Measurements from ENCODE around the gene CD83. TPM values are rescaled to one million over a fixed set of nuclear protein-coding genes. Genes with fewer than 3 reads are reported as not detected.

Gene CD83
- total RNA-seq, 1 experiment from 2014 or later: 1.9 TPM

- no peak overlapping the region for H3K9ac ChIP-seq (ENCODE audit: low read length)
- no peaks in the 10 kb centered on the region for H4K20me1 ChIP-seq (ENCODE audit: insufficient read depth, low read depth, low read length)
- no peaks in the 10 kb centered on the region for H3K79me2 ChIP-seq (ENCODE audit: low read length)
- H3K27me3 ChIP-seq (ENCODE audit: low read length): no peaks in the 10 kb centered on the region
- H3K9me3 ChIP-seq (ENCODE audit: low read length): no peaks in the 10 kb centered on the region
- no peaks in the 10 kb centered on the region for H3K4me1 ChIP-seq (ENCODE audit: low read length)
- no peak for DNase-seq
- no peaks in the 10 kb centered on the region for H3K9me2 ChIP-seq (replicated peaks; ENCODE audit: insufficient read depth, low read length)
- no peak overlapping the region for H3K4me2 ChIP-seq (ENCODE audit: low read depth, low read length, poor library complexity, severe bottlenecking)
- H3K4me3 ChIP-seq (ENCODE audit: low read length): no peak overlapping the region
- no peak overlapping the region for H3K27ac ChIP-seq (ENCODE audit: low read length)
- no peaks in the 10 kb centered on the region for H3K36me3 ChIP-seq (ENCODE audit: insufficient read depth, low read length)
- no peak overlapping the region for H2AFZ ChIP-seq (ENCODE audit: low read length)
These were observed 25.1 kb downstream of the CD83 start for GRCh38 chr6:14142511-14143223.

DNA sequence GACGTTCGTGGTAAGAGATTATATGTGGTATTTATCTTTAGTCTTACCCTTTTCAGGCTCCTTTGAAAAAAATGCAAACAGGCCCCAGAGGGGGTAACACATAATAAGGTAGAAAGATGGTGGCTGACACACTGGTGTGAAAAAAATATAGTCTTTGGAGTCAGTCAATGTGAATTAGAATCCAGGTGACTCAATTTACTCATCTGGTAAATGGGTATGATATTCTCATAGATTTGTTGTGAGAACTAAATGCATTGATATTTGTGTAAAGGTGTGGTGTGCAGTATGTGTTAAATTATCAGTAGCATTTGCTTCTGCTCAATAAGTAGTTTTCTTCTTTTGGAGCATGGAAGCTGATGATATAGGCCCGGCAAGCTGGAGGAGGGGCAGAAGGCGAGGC lies 25.7 kb downstream of the CD83 start:
- no peaks in the 10 kb centered on the region for H3K4me1 ChIP-seq (ENCODE audit: low read length)
- H3K36me3 ChIP-seq (ENCODE audit: insufficient read depth, low read length): no peaks in the 10 kb centered on the region
- no peaks in the 10 kb centered on the region for H3K9me2 ChIP-seq (replicated peaks; ENCODE audit: insufficient read depth, low read length)
- no peak overlapping the region for H3K4me3 ChIP-seq (ENCODE audit: low read length)
- no peaks in the 10 kb centered on the region for H3K27me3 ChIP-seq (ENCODE audit: low read length)
- H2AFZ ChIP-seq (ENCODE audit: low read length): no peak overlapping the region
- H3K27ac ChIP-seq (ENCODE audit: low read length): no peak overlapping the region
- H3K9me3 ChIP-seq (ENCODE audit: low read length): no peaks in the 10 kb centered on the region
- no peak overlapping the region for H3K9ac ChIP-seq (ENCODE audit: low read length)
- no peaks in the 10 kb centered on the region for H4K20me1 ChIP-seq (ENCODE audit: insufficient read depth, low read depth, low read length)
- DNase-seq: no peak
- no peak overlapping the region for H3K4me2 ChIP-seq (ENCODE audit: low read depth, low read length, poor library complexity, severe bottlenecking)
- H3K79me2 ChIP-seq (ENCODE audit: low read length): no peaks in the 10 kb centered on the region

- Histone ChIP-seq H3K4me3 (ENCODE audit: low read length) (no peak overlapping the region), H3K79me2 (ENCODE audit: low read length) (no peaks in the 10 kb centered on the region), H3K9me2 (replicated peaks; ENCODE audit: insufficient read depth, low read length) (no peaks in the 10 kb centered on the region), H3K4me2 (ENCODE audit: low read depth, low read length, poor library complexity, severe bottlenecking) (no peak overlapping the region), H3K36me3 (ENCODE audit: insufficient read depth, low read length) (no peaks in the 10 kb centered on the region), H3K9me3 (ENCODE audit: low read length) (no peaks in the 10 kb centered on the region), H3K9ac (ENCODE audit: low read length) (no peak overlapping the region), H3K27ac (ENCODE audit: low read length) (no peak overlapping the region), H4K20me1 (ENCODE audit: insufficient read depth, low read depth, low read length) (no peaks in the 10 kb centered on the region), H3K4me1 (ENCODE audit: low read length) (no peaks in the 10 kb centered on the region), H2AFZ (ENCODE audit: low read length) (no peak overlapping the region), H3K27me3 (ENCODE audit: low read length) (no peaks in the 10 kb centered on the region)
- peak; percentile 84 for DNase-seq
These were observed 27.1 kb downstream of the CD83 start for GRCh38 chr6:14144678-14145113.

GRCh38 chr6:14146506-14147096 lies 29.0 kb downstream of the CD83 start:
- no peaks in the 10 kb centered on the region for H3K9me2 ChIP-seq (replicated peaks; ENCODE audit: insufficient read depth, low read length)
- H3K27me3 ChIP-seq (ENCODE audit: low read length): no peaks in the 10 kb centered on the region
- no peak overlapping the region for H3K4me3 ChIP-seq (ENCODE audit: low read length)
- no peaks in the 10 kb centered on the region for H3K36me3 ChIP-seq (ENCODE audit: insufficient read depth, low read length)
- DNase-seq: no peak
- H3K79me2 ChIP-seq (ENCODE audit: low read length): no peaks in the 10 kb centered on the region
- no peaks in the 10 kb centered on the region for H3K9me3 ChIP-seq (ENCODE audit: low read length)
- no peak overlapping the region for H3K4me2 ChIP-seq (ENCODE audit: low read depth, low read length, poor library complexity, severe bottlenecking)
- no peaks in the 10 kb centered on the region for H3K4me1 ChIP-seq (ENCODE audit: low read length)
- H3K27ac ChIP-seq (ENCODE audit: low read length): no peak overlapping the region
- no peak overlapping the region for H3K9ac ChIP-seq (ENCODE audit: low read length)
- no peak overlapping the region for H2AFZ ChIP-seq (ENCODE audit: low read length)
- no peaks in the 10 kb centered on the region for H4K20me1 ChIP-seq (ENCODE audit: insufficient read depth, low read depth, low read length)

GRCh38 chr6:14147891-14148290 lies 30.3 kb downstream of the CD83 start:
- no peak overlapping the region for H3K9ac ChIP-seq (ENCODE audit: low read length)
- H2AFZ ChIP-seq (ENCODE audit: low read length): no peak overlapping the region
- H3K4me3 ChIP-seq (ENCODE audit: low read length): no peak overlapping the region
- no peaks in the 10 kb centered on the region for H3K27me3 ChIP-seq (ENCODE audit: low read length)
- H3K9me2 ChIP-seq (replicated peaks; ENCODE audit: insufficient read depth, low read length): no peaks in the 10 kb centered on the region
- DNase-seq: no peak
- H3K79me2 ChIP-seq (ENCODE audit: low read length): no peaks in the 10 kb centered on the region
- no peaks in the 10 kb centered on the region for H3K36me3 ChIP-seq (ENCODE audit: insufficient read depth, low read length)
- H3K4me2 ChIP-seq (ENCODE audit: low read depth, low read length, poor library complexity, severe bottlenecking): no peak overlapping the region
- no peaks in the 10 kb centered on the region for H3K4me1 ChIP-seq (ENCODE audit: low read length)
- no peaks in the 10 kb centered on the region for H4K20me1 ChIP-seq (ENCODE audit: insufficient read depth, low read depth, low read length)
- no peaks in the 10 kb centered on the region for H3K9me3 ChIP-seq (ENCODE audit: low read length)
- H3K27ac ChIP-seq (ENCODE audit: low read length): no peak overlapping the region

DNA sequence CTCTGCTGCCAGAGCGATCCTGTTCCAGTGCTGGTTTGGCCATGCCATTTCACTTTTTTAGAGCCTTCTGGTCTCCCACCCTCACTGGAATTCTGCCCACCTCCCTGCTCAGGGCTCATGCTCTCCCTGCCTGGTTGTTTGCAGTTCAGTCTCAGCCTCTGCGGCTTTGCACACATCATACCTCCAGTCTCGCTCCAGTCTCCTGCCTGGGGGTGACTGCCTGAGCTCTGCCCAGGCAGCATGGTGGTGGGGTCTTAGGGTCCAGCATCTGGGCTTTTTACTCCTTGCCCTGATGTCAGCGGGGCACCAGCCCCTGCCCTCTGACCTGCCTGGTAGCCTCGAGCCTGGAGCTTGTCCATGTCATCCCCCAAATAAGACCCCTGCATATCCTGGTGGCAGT lies 30.9 kb downstream of the CD83 start:
- no peaks in the 10 kb centered on the region for H3K79me2 ChIP-seq (ENCODE audit: low read length)
- H3K27me3 ChIP-seq (ENCODE audit: low read length): no peaks in the 10 kb centered on the region
- no peak overlapping the region for H3K4me3 ChIP-seq (ENCODE audit: low read length)
- DNase-seq: no peak
- no peak overlapping the region for H3K9ac ChIP-seq (ENCODE audit: low read length)
- no peaks in the 10 kb centered on the region for H3K9me3 ChIP-seq (ENCODE audit: low read length)
- H3K4me1 ChIP-seq (ENCODE audit: low read length): no peaks in the 10 kb centered on the region
- no peak overlapping the region for H3K27ac ChIP-seq (ENCODE audit: low read length)
- H3K4me2 ChIP-seq (ENCODE audit: low read depth, low read length, poor library complexity, severe bottlenecking): no peak overlapping the region
- H4K20me1 ChIP-seq (ENCODE audit: insufficient read depth, low read depth, low read length): no peaks in the 10 kb centered on the region
- H3K9me2 ChIP-seq (replicated peaks; ENCODE audit: insufficient read depth, low read length): no peaks in the 10 kb centered on the region
- no peak overlapping the region for H2AFZ ChIP-seq (ENCODE audit: low read length)
- H3K36me3 ChIP-seq (ENCODE audit: insufficient read depth, low read length): no peaks in the 10 kb centered on the region

DNA sequence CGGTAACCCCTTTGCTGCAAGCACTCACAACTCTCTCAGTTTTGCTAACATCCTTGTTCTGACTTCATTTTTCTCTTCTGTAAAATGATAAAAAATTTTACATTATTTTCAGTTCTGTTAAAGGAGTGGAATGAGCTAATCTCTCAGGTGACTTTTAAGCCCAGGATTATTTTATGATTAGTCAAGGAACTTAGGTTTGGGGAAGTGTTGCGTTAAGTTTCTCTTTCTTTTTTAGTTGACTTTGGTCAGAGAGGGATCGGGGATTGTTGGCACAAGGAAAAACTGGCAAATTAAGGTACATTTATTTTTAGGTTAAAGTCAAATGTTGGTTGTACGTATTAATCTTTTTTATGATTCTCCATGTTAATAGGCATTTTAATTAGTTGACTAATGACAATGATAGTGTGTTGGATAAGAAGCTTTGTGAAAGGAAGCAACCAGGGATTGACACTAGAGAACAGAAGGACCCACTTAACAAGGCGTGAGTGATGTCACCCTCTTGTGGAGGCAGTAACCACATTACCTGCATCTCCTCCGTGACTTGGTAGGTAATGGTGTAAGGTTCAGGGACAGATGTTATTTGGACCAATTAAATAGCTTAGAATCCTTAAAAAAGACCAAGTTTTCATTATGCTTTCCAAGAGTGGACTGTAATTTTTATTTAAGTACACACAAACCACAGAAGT lies 31.6 kb downstream of the CD83 start:
- Histone ChIP-seq H3K9me2 (replicated peaks; ENCODE audit: insufficient read depth, low read length) (no peaks in the 10 kb centered on the region), H3K9ac (ENCODE audit: low read length) (no peak overlapping the region), H3K4me1 (ENCODE audit: low read length) (no peaks in the 10 kb centered on the region), H3K27me3 (ENCODE audit: low read length) (no peaks in the 10 kb centered on the region), H3K9me3 (ENCODE audit: low read length) (no peaks in the 10 kb centered on the region), H3K36me3 (ENCODE audit: insufficient read depth, low read length) (no peaks in the 10 kb centered on the region), H3K4me2 (ENCODE audit: low read depth, low read length, poor library complexity, severe bottlenecking) (no peak overlapping the region), H4K20me1 (ENCODE audit: insufficient read depth, low read depth, low read length) (no peaks in the 10 kb centered on the region), H2AFZ (ENCODE audit: low read length) (no peak overlapping the region), H3K27ac (ENCODE audit: low read length) (no peak overlapping the region), H3K79me2 (ENCODE audit: low read length) (no peaks in the 10 kb centered on the region), H3K4me3 (ENCODE audit: low read length) (no peak overlapping the region)
- no peak for DNase-seq

DNA sequence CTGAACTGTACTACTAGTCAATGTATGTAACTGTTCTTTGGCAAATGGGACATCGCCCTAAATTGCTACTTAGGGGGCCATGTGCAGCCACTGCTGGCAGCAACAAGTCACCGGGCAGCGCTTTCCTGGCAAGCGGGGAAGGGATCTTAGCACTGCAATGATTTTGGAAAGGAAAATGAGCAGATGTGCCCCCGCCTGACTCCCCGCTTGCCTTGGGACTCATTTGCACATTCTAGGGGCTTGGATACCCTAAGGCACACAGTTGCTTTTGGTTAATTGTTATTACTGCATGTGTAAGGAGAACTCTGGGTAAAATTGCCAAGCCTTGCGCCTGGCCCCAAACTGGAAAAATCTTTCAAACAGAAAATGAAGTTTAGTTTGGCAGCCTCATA lies 32.2 kb downstream of the CD83 start:
- Histone ChIP-seq H3K4me1 (ENCODE audit: low read length) (no peaks in the 10 kb centered on the region), H3K36me3 (ENCODE audit: insufficient read depth, low read length) (no peaks in the 10 kb centered on the region), H3K27me3 (ENCODE audit: low read length) (no peaks in the 10 kb centered on the region), H3K4me2 (ENCODE audit: low read depth, low read length, poor library complexity, severe bottlenecking) (no peak overlapping the region), H2AFZ (ENCODE audit: low read length) (no peak overlapping the region), H3K9me2 (replicated peaks; ENCODE audit: insufficient read depth, low read length) (no peaks in the 10 kb centered on the region), H3K79me2 (ENCODE audit: low read length) (no peaks in the 10 kb centered on the region), H3K27ac (ENCODE audit: low read length) (no peak overlapping the region), H3K4me3 (ENCODE audit: low read length) (no peak overlapping the region), H3K9ac (ENCODE audit: low read length) (no peak overlapping the region), H4K20me1 (ENCODE audit: insufficient read depth, low read depth, low read length) (no peaks in the 10 kb centered on the region), H3K9me3 (ENCODE audit: low read length) (no peaks in the 10 kb centered on the region)
- no peak for DNase-seq
